HL-60 (cell line): ENCODE measurements around the gene PNPLA7.
A peak's percentile ranks its signal among the peaks of the same experiment; 100 is the strongest.

Experiments used
- POLR2AphosphoS5 ChIP-seq: IDR thresholded peaks from 2 replicates; pipeline ENCODE4 v1.6.1; 2012; ENCODE audit warnings: low read depth
- SPI1 ChIP-seq: IDR thresholded peaks from 2 replicates; pipeline ENCODE4 v1.6.1; 2012; ENCODE audit warnings: low read depth, mild to moderate bottlenecking, borderline replicate concordance
- TF ChIP-seq, protein P1 (sequence below): IDR thresholded peaks from one replicate; pipeline ENCODE4 v1.5.1; 2011; ENCODE audit warnings: low read length, control low read depth, inconsistent platforms; ENCODE audit not compliant: insufficient read depth

DNA sequence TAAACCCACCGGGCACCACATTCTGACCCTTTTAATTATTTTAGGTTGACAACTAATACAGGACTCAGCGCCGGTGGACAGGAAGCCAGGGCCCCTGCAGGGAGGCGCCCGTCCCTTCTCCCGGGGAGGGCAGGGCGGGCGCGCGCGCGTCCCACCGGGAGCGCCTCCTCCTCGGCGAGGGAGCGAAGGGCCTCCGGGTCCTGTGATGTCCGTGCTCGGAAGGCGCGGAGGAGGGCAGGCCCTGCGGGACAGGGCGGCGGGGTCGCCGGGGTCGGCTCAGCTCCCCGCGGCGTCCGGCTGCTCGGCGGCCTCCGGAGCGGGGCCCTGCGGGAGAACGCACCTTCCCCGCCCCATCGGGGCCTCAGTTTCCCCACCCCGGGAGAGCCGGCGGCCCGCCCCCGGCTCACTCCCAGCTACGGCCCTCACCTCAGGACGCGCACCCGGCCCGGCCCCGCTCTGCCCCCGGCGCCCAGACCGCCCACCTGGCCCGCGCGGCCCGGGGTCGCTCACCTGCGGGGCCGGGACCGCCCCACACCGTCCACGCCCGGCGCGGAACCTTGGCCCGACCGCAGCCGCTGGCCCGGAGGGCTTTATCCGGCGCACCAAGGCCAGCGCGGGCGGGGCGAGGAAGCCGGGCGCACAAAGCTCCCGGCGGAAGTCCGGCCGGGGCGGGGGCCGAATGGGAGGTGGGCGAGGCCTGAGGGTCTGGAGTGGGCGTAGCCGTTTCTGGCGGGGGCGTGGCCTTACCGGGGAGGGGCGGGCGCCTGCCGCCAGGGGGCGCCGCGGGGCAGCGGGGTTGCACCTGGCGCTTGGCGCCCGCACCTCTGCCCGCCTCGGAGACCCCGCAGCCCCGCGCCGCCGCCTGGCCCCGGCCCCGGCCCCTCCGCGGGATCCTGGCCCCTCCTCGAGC lies 127.3 kb downstream of the PNPLA7 start, which contains the start of the genes EXD3 and NOXA1:
- 0 out of 2 replicates have a peak, but pooled peaks have one; percentile 20 for TF ChIP-seq SPI1
- TF ChIP-seq, protein P1, sequence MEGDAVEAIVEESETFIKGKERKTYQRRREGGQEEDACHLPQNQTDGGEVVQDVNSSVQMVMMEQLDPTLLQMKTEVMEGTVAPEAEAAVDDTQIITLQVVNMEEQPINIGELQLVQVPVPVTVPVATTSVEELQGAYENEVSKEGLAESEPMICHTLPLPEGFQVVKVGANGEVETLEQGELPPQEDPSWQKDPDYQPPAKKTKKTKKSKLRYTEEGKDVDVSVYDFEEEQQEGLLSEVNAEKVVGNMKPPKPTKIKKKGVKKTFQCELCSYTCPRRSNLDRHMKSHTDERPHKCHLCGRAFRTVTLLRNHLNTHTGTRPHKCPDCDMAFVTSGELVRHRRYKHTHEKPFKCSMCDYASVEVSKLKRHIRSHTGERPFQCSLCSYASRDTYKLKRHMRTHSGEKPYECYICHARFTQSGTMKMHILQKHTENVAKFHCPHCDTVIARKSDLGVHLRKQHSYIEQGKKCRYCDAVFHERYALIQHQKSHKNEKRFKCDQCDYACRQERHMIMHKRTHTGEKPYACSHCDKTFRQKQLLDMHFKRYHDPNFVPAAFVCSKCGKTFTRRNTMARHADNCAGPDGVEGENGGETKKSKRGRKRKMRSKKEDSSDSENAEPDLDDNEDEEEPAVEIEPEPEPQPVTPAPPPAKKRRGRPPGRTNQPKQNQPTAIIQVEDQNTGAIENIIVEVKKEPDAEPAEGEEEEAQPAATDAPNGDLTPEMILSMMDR: peak; percentile 35
- no peak; the same call in 1 of the 2 replicates for TF ChIP-seq POLR2AphosphoS5
